ENCODE measurements around the gene NDUFAF8.

Gene NDUFAF8

GRCh38 chr17:81277946-81278693 lies 39.0 kb downstream of the NDUFAF8 start:
- DNase-seq, result no peak

DNA sequence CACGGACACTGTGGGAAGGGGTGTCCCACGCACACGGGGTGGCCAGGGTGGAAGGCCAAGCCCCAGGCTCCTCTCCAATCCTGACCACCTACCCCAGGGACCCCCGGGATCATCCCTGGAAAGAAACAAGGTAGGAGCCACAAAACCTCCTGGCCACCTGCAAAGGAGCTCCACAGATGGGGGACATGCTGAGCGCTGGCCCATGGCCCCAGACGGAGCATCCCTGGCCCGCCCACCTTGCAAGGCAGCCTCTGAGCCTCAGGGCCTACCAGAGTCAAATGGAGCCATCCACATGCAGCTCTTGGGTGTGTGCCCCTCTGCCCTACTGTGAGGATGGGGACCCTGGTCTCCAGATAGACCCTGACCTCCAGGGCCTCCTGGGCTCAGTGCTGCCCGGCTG lies 39.7 kb downstream of the NDUFAF8 start:
- no peak for DNase-seq

GRCh38 chr17:81279278-81280275 lies 40.5 kb downstream of the NDUFAF8 start:
- DNase-seq, result no peak

DNA sequence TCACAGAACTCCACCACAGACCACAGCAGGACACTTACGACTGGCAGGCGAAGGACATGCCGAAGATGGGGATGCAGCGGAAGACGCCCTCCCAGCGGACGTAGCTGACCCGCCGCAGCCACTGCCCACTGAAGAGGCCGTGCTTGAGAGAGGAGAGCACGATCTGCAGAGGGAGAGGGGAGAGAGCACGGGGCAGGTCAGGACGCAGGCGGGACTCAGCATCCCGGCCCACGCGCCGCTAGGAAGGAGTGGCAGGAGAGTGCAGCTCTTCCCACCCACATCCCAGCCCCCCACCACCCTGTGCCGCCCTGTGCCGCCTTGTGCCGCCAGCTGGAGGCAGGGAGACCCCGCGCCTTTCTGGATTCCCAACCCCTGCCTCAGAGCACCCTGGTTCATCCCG lies 41.5 kb downstream of the NDUFAF8 start:
- no peak for DNase-seq

DNA sequence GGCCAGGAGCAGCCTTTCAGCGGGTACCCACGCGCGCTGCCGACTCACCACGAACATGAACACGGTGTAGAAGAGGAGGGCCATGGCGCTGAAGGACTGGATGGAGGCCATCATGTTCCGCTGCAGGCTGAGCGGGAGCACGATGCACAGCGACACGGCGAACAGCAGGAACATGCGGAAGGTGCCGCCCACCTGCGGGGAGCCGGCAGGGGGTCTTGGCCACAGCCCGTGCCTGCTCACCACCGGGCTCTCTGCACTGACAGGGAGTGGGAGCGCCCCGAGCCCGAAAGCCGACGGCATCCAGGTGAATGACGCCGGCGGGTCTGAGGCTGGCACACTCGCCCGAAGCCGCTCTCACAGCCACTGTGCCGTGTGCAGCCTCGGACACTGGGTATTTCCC lies 43.0 kb downstream of the NDUFAF8 start:
- DNase-seq, result no peak

DNA sequence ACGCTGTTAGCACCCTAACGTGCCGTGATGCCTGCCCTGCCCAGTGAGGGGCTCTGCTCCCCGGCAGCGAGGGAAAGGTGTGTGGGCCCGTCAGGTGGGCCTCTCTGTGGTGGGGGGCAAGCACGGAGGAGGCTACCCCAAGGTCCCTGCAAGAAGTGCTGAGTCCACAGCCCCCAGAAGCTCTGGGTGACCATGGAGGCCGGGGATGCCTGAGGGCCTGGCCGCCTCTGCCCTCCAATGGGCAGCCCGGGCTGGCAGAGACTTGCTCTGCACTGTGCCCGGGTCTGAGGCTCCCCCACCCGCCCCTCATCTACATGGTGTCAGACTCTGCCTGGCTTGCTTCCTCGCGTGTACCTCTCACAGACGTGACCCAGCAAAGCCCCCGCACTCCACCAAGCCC lies 43.8 kb downstream of the NDUFAF8 start:
- no peak for DNase-seq

- DNase-seq, result peak in 5 of 6 experiments; percentile 7 to 37 (median 27)
These were observed 46.2 kb downstream of the NDUFAF8 start for GRCh38 chr17:81285179-81285878.

DNA sequence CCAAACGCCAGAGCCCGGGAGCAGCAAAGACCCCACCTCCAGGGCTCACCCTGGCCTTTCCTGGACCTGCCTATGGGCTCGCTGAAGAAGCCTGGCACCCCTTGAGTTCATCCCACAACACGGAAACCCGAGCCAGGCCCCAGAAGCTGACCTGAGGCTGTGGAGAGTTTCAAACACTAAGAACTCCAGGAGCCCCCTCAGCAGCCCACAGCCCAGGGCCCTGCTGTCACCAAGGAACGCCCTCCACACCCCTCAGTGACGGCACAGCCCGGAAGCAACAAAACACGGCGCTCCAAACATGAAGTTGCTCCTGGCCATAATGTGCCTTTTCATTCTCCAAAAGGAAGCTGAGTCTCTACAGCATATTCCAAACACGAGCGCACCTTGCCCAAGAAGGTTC lies 46.8 kb downstream of the NDUFAF8 start:
- DNase-seq, result no peak

DNA sequence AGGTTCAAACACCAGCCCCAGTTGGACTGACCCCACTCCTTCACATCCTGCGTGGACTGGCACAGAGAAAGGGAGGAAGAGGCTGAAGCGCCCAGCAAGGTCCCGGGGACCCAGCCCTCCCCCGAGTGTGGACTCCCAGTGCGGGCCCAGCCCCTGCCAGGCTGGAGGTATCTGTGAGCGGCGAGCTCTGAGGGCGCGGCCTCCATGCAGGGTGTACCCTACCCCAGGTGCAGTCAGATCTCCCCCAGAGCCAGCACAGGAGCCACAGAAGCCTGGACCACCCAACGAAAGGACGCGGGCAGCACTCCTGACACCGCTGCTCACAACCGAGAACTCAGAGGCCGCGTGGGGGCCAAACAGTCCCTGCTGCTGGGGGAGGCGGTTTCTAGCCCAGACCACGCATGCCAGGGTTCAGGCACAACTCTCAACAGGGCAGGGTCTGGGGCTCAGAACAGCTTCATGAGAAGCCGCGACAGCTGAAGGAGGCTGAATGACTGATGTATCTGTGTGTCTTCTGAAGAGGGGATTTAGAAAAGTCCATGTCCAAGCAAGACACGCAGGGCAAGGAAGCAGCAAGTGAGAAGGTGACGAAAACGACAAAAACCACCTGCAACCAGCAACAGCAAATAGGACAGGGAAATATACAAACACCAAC lies 47.5 kb downstream of the NDUFAF8 start:
- DNase-seq, result no peak

- DNase-seq, result no peak
These were observed 48.0 kb downstream of the NDUFAF8 start for GRCh38 chr17:81287152-81287551.

DNA sequence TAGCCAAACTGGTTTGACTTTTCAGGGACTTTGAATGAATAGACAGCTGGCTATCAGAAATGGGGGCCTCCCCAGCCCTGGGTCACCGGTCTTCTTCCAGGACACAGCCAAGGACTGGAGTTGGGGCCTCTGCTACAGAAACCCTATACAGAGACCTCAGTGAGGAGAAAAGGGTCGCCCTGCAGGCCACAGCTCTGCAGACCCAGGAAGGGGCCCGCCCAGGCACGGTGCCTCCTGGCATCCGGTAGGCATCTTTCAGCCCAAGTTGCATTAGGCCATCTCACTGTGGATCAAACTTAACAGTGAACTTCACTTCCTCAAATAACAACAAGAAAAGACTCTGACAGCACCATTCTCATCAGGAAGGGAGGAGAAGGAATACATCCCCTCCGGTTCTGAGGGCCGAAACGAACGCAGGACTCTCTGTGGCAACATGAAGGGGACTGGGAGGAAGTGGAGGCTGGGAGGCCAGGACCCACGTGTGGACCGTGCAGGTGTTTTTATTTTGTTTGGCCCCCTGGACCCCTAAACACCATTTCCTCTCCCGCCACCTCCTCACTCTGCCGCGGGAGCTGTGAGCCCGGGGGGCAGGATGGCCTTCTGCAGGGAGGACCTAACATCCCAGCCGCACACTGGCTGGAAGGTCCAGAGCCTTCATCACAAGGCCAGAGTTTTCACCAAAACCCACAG lies 48.8 kb downstream of the NDUFAF8 start:
- no peak for DNase-seq

DNA sequence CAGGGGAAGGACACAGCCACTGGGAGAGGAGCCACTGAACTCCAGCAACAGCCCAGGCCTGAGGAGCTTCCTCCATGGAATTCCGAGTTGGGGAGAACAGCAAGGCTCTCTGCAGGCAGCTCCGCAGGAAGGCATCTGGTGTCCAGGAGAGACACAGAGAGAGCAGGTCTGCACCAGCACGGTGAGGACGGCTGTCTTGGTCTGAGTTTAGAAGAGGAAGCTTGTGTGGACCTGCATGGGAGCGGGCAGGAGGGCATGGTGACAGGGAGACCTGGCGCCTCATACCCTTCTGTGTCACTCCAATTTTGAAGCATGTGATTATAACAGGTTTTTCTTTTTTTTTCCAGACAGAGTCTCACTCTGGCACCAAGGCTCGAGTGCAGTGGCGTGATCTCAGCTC lies 49.6 kb downstream of the NDUFAF8 start:
- no peak for DNase-seq

DNA sequence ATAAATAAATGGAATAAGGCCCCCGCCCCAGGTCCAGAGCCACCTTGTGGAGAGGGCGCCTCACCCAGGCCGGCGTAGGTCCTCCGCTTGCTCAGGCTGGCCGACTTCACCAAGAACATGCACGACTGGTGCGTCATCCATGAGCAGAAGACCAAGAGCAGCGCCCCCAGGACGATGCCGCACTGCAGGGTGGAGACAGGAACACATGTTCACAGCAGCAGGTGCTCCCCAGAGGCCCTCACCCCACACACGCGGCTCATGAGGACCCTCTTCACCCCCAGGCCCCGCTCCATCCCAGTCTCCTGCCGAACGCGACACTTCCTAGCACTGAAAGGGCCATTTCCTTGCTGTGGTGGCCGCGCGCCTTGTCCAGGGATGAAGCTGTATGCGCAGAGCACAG lies 50.5 kb downstream of the NDUFAF8 start:
- no peak for DNase-seq

- DNase-seq, result no peak
These were observed 51.1 kb downstream of the NDUFAF8 start for GRCh38 chr17:81290230-81290629.
